Body of pancreas (tissue), 4 donors: ENCODE data around the gene RALGAPA1.

Experiments used
- CTCF ChIP-seq, 7 experiments: fragments of 450-650 bp in 4 of 7; fragments of 200-600 bp in 3 of 7; sonication (generic) in 3 of 7; IDR thresholded peaks; one replicate each; pipeline ENCODE4 v1.5.1; 2016 to 2019; ENCODE audit warnings: antibody characterized with exemption in 7 of 7
- POLR2A ChIP-seq, 3 donors: fragments of 450-650 bp; IDR thresholded peaks; one replicate each; pipeline ENCODE4 v1.6.1; 2016; ENCODE audit warnings: antibody characterized with exemption in 3 of 3, mild to moderate bottlenecking in 2 of 3

- TF ChIP-seq POLR2A (IDR thresholded peaks at IDR 0.05) (no peak), CTCF (IDR thresholded peaks at IDR 0.05) (no peak)
Measured at GRCh38 chr14:35696119-35696518, 113.0 kb downstream of the RALGAPA1 start.
